A204.1 (cell line): ENCODE results near the gene ASXL2.

ENCODE experiments used
- FAIRE-seq: peaks from 2 replicates; lab custom pipeline; 2012; peaks lifted over from hg19 to GRCh38; lab: Jason Lieb, UNC

ASXL2 gene

DNA sequence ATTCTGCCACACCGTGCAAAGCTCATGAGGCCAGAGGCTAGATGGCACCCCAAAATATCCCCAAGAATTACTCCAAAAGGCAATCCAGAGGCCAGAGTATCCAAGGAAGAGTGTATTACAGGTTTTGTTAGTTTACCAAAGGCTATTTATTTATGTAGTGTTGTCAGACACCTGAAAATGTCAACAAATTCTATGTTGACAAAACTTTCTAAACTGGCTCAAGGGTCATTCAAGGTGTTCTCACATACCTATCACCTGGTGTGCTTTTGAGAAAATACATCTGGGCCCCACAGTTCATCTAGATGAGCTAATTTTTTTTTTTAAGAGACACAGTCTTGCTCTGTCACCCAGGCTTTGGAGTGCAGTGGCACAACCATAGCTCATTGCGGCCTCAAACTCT lies 192.5 kb downstream of the ASXL2 start:
- no peak for FAIRE-seq

GRCh38 chr2:25684577-25685473 lies 193.5 kb downstream of the ASXL2 start:
- no peak for FAIRE-seq
